GM19023 (cell line): Measurements from ENCODE around the gene LRRC42.
"Not testable (repeated sequence)": the region's sequence is repeated elsewhere in the genome, so short reads cannot be mapped to it uniquely, and the experiment has no call there.

ENCODE experiments used
- ATAC-seq: cut with Tn5 transposase; IDR thresholded peaks from one replicate; pipeline ENCODE4 v1.9.1; 2021; ENCODE audit warnings: mild to moderate bottlenecking, moderate library complexity; ENCODE audit not compliant: unreplicated experiment

The LRRC42 gene

DNA sequence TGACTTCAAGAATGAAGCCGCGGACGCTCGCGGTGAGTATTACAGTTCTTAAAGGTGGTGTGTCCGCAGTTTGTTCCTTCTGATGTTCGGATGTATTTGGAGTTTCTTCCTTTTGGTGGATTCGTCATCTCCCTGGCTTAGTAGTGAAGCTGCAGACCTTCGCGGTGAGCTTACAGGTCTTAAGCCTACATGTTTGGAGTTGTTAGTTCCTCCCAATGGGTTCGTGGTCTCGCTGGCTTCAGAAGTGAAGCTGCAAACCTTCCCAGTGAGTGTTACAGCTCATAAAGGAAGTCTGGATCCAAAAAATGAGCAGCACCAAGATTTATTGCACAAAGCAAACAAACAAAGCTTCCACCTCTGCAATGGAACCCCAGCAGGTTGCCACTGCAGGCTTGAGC is 57.1 kb downstream of the LRRC42 start:
- ATAC-seq = no peak

GRCh38 chr1:54003750-54004480 is 57.8 kb downstream of the LRRC42 start:
- ATAC-seq = not testable (repeated sequence)

GRCh38 chr1:54004481-54005049 is 58.4 kb downstream of the LRRC42 start:
- no peak for ATAC-seq

DNA sequence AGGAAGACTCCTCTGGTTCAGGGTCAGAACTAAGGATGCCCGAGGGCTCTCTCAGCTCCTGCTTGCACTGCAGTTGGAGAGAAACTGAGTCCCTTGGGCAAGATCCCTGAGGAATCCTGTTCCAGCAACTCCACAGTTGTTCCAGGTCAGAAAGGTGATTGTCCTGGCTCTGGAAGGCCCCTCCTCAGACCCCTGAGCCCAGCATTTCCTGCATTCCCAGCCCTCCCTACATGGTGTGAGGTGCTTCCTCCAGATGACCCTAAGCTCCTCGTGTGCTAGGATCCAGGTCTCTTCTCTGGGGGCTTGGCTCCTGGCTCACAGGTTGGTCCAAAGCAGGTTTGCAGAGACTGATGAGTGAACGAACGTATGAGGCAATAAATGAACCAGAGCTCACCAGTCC is 60.4 kb downstream of the LRRC42 start:
- ATAC-seq = no peak

DNA sequence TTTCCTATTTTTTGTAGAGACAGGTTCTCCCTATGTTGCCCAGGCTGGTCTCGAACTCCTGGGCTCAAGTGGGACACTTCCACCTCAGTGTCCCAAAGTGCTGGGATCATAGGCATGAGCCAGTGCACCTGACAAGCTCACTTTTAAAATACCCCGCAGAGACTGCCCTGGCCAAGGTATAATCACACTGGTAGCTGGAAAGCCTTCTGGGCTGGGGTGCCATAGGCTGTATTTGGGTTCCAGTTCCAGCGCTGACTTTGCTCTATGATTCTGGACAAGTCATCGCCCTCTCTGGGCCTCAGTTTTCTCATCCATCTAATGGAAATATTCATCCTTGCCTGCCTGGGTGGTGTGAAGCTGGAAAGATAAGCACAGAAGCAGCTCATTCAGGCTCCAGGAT is 61.5 kb downstream of the LRRC42 start:
- ATAC-seq = no peak

DNA sequence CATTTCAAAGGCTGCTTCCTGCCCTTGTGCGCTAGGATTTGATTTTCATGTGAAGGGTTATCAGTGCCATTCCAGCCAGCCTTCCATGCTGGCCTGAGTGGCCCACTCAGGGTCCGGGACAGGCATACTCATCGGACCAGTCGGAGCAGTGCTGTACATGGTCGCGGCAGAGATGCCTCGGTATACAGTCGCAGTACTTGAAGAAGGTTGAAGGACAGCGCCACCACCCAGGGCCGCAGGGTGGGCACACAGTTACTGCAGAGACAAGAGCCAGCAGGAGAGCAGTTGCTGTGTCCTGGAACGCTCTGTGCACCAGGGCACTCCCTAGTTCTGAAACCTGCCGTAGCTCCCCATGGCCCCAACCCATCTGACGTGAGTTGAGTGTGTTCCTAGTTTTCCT is 62.7 kb downstream of the LRRC42 start:
- ATAC-seq = no peak

GRCh38 chr1:54009406-54009805 is 63.3 kb downstream of the LRRC42 start:
- ATAC-seq = no peak

- no peak for ATAC-seq
Measured at GRCh38 chr1:54010415-54011117, 64.4 kb downstream of the LRRC42 start.

DNA sequence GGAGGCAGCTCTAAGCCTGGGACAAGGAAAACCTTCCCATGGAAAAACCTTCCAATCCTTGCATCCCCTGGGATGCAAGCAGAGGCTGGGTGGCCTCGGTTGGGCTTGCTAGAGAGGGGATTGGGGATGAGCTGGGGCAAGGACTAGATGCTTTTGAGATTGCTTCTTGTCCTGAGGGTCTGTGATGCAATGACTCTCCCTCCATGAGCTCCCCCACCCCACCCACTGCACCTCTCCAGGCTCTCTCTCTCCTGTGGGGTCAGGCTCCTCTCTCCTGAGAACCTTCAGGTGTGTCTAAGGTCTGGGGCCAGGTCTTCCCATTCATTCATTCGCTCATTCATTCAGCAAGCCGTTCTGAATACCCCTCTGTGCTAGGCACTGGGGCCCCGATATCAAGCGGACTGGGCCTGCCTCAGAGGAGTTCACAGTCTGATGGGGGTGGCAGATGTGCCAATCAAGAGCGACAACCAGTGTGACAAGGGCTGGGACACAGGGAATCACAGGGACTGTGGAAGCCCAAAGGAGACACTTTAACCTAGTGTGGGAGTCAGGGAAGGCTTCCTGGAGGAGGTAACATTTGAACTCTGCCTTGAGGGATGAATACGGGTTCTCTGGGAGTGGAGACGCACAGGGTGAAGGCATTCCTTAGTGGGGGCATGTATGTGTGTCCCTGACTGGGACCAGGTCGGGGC is 65.3 kb downstream of the LRRC42 start:
- ATAC-seq = no peak

DNA sequence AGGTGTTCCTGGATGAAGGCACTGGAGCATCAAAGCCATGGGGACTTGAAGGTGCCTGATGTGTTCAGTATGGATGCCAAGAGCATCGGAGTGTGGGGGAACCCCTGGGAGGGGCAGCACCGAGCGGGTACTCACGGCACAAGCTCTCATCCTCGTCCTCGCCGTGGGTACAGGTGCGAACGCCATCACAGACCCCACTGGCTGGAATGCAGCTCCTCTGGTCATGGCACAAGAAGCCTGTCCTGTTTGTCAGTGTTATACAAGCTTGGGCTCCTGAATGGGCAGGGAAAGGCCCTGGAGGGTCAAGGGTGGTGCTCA is 65.8 kb downstream of the LRRC42 start:
- no peak for ATAC-seq

DNA sequence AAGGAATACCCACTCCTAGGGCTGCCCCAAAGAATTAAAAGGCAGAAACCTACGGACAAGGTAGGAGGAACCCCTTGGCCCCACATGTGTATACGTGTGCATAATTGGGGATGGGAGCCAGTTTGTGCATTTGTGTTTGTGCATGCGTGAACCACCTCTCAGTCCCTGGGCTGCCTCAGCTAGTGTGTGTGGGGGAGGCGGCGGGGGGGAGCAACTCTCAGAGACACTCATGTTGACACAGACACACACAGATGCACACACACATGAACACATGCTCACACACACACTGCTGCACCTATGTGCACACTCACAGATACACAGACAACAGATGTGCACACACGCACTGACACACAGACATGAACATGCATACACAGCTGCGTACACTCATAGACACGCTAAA is 66.7 kb downstream of the LRRC42 start:
- no peak for ATAC-seq

DNA sequence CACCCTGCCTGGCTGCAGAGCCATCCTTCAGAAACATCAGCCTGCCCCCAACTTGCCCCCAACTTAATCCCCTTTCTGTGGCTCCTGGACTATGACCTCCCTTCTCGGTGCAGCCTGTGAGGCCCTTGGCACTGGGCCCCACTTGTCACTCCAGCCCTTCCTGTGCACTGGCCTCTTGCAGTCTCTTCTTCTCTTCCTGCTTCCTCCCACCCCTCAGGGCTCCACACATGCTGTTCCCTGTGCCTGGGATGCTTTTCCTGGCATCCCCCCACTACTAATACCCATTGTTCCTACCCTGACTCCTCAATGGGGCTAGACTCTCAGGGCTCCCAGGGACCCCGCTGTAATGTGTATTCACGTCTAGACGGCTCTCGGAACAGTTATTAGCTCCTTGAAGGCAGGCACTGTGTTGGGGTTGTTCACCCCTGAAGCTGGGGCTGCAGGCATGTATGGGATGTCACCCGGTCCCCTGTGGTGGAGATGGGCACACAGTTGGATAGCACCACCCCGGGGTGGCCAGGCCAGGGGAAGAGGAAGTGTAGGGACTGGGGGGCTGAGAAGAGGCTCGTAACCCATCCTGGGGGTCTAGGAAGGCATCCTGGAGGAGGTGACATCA is 67.4 kb downstream of the LRRC42 start:
- ATAC-seq = no peak

- ATAC-seq = no peak
Measured at GRCh38 chr1:54014009-54014629, 68.0 kb downstream of the LRRC42 start.

DNA sequence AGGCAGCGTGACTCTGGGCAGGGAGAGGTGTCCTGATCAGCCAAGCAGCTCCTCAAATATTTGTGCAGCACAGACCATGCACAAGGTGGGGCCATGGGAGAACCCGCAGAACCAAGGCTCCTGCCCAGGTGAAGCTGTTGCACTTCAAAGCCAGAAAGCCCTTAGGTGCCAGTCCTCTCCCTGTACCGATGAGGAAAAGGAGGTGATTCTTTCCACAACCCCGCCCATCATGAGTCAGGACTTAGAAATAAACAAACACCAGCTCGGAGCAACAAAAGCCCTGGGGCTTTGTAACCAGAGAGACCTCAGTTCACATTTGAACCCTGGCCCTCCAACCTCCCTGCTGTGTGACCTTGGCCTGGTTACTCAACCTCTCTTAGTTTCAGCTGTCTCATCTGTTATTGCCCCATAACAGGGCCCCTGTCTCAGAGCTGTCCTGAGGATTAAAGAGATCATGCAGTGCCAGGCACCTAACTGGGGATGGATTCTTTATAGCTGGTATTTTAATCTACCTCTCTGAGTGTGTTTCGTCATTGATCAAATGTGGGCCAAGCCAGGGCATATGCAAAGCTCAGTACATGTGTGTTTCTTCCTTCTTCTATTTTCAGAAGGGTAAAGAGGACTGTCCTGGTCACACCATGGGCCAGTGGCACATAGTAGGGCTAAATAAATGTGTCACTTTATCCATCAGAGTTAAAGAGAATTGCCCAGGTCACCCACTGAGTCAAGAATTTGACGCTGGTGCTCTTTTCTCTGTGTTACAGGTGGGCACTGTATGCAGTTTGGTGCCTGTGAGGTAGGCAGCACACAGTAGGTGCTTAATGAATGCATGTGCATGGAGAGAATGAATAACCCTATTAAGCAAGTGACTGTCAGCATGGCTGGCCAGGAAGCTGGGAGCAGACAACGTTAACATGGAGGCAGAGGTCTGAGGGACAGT is 70.5 kb downstream of the LRRC42 start:
- no peak for ATAC-seq
